ENCODE measurements around the gene DPYSL4. TPM values are rescaled to one million over a fixed set of nuclear protein-coding genes. Genes with fewer than 3 reads are reported as not detected.

DPYSL4 gene
- total RNA-seq: 1 to 10 TPM in 1 of 4 donors, under 1 TPM in 3; 0.69 to 3.0 (median 0.81) TPM

GRCh38 chr10:132186488-132187429 lies at the start of gene DPYSL4:
TSS of gene DPYSL4 (plus strand) at chr10:132186948. CDS start at chr10:132187064, 116 bp downstream.
- DNase-seq (ENCODE audit: low spot score) (no peak), ATAC-seq (ENCODE audit: low FRiP score) (no peak)
- TF ChIP-seq CTCF (IDR thresholded peaks at IDR 0.05): no peak

- no peak for ATAC-seq (ENCODE audit: low FRiP score)
- TF ChIP-seq CTCF (IDR thresholded peaks at IDR 0.05): no peak
- DNase-seq (ENCODE audit: low spot score): no peak
Observed at GRCh38 chr10:132137111-132138072, 49.4 kb upstream of the DPYSL4 start.

- ATAC-seq (ENCODE audit: low FRiP score) (no peak), DNase-seq (ENCODE audit: low spot score) (no peak)
- no peak for TF ChIP-seq CTCF (IDR thresholded peaks at IDR 0.05)
Observed at GRCh38 chr10:132138133-132138532, 48.6 kb upstream of the DPYSL4 start.

GRCh38 chr10:132138596-132138995 lies 48.2 kb upstream of the DPYSL4 start:
- DNase-seq (ENCODE audit: low spot score): no peak
- TF ChIP-seq CTCF (IDR thresholded peaks at IDR 0.05): no peak
- no peak for ATAC-seq (ENCODE audit: low FRiP score)

GRCh38 chr10:132139526-132139925 lies 47.2 kb upstream of the DPYSL4 start:
- no peak for DNase-seq (ENCODE audit: low spot score)
- no peak for TF ChIP-seq CTCF (IDR thresholded peaks at IDR 0.05)
- ATAC-seq (ENCODE audit: low FRiP score): no peak

- DNase-seq (ENCODE audit: low spot score): no peak
- TF ChIP-seq CTCF (IDR thresholded peaks at IDR 0.05): no peak
- no peak for ATAC-seq (ENCODE audit: low FRiP score)
Observed at GRCh38 chr10:132140167-132140925, 46.4 kb upstream of the DPYSL4 start.

All from omental fat pad (tissue), 4 donors.